Measurements from ENCODE around the gene UBE4B. TPM values are rescaled to one million over a fixed set of nuclear protein-coding genes. Genes with fewer than 3 reads are reported as not detected.

UBE4B gene
- total RNA-seq, 3 donors from 2014 or later: 40.7 to 66.2 (median 41.4) TPM

GRCh38 chr1:10045480-10046355 lies 13.0 kb downstream of the UBE4B start:
- intact Hi-C loops (cut with DNase I, micrococcal nuclease): no loop called here
- DNase-seq: no peak
- Histone ChIP-seq H3K9me3 (no peaks in the 10 kb centered on the region), H3K36me3 (ENCODE audit: low read depth) (no peaks in the 10 kb centered on the region), H3K4me1 (ENCODE audit: low read depth) (peaks cover 5% of the 10 kb centered on the region), H3K4me3 (no peak overlapping the region)
- no peak for TF ChIP-seq CTCF (IDR thresholded peaks at IDR 0.05)
- ATAC-seq: peak; percentile 22

DNA sequence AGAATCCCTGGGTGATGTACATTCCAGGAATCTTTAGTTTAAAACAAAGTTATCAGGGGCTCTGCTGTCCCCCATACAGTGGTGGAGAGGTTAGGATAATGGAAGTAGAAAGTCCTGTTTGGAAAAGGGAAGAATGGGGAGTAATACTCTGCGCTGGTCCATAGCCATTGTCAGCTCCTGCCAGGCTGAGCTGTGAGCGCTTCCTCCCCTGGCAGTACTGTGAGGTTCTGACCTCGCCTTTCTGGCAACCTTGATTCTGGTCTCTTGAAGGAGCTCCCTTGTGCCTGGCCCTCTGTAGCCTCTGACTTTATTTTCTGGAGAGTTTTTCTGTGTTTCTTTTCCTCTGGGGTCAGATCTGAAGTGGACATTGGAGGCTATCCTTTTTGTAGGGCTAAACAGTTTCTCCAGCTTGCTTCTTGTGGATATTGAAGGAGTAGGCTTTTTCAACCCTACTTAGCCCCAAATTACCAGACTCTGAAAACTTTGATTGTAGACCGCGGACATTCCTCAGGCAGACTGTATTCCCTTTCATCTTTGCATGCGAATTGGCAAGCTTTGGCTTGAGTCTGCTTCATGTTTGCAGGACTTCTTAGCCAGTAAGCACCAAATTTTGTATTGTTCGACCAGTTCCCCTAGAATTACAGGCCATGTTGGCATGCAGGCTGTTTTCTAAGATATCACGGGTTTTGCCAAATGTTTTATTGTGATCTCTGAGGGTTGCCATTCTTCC lies 13.8 kb downstream of the UBE4B start:
- H3K36me3 ChIP-seq (ENCODE audit: low read depth): no peaks in the 10 kb centered on the region
- intact Hi-C loops (cut with DNase I, micrococcal nuclease): no loop called here
- peaks cover 5% of the 10 kb centered on the region for H3K4me1 ChIP-seq (ENCODE audit: low read depth)
- no peak for TF ChIP-seq CTCF (IDR thresholded peaks at IDR 0.05)
- ATAC-seq (peak; percentile 31), DNase-seq (no peak)
- no peaks in the 10 kb centered on the region for H3K9me3 ChIP-seq
- H3K4me3 ChIP-seq: no peak overlapping the region

DNA sequence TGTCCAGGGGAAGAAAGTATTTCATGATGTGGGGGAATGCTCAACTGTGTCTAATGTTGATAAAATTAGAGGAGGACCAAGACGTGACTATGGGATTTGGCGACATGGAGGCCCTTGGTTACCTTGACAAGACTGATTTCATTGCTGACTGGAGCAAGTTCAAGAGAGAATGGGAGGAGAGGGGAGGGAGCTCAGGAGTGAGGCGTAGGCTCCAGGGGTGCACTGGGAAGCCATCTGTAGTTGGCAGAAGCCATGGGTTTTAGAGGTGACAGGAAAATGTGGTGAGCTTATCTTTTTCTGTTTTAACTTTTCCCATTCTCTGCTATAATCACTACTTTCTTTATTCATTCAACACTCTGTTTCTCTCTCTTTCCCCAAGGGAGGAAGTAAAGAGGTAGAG lies 15.8 kb downstream of the UBE4B start:
- Histone ChIP-seq H3K4me1 (ENCODE audit: low read depth) (peaks cover 5% of the 10 kb centered on the region), H3K4me3 (no peak overlapping the region), H3K9me3 (no peaks in the 10 kb centered on the region), H3K36me3 (ENCODE audit: low read depth) (no peaks in the 10 kb centered on the region)
- intact Hi-C loops (cut with DNase I, micrococcal nuclease): no loop called here
- no peak for TF ChIP-seq CTCF (IDR thresholded peaks at IDR 0.05)
- no peak for DNase-seq
- no peak for ATAC-seq

DNA sequence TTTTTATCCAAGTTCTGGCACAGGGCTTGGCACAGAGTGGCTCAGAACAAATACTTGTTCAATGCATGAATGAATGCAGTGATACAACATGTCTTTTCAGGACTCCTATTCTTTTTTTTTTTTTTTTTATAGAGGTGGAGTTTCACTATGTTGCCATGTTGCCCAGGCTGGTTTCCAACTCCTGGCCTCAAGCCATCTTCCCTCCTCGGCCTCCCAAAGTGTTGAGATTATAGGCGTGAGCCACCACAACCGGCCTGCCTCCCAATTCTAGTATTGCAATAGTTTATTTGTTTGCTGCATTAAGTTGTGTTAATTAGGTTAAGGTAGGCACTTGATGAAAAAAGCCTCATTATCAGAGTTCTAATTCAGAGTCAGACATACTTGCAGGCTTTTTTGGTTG lies 17.9 kb downstream of the UBE4B start:
- H3K4me1 ChIP-seq (ENCODE audit: low read depth): peaks cover 2% of the 10 kb centered on the region
- no peaks in the 10 kb centered on the region for H3K36me3 ChIP-seq (ENCODE audit: low read depth)
- no peaks in the 10 kb centered on the region for H3K9me3 ChIP-seq
- no peak overlapping the region for H3K4me3 ChIP-seq
- intact Hi-C loops (cut with DNase I, micrococcal nuclease): no loop called here
- TF ChIP-seq CTCF (IDR thresholded peaks at IDR 0.05): no peak
- no peak for ATAC-seq
- no peak for DNase-seq

GRCh38 chr1:10051656-10052055 lies 18.9 kb downstream of the UBE4B start:
- no peak for TF ChIP-seq CTCF (IDR thresholded peaks at IDR 0.05)
- no peak overlapping the region for H3K4me3 ChIP-seq
- no peaks in the 10 kb centered on the region for H3K36me3 ChIP-seq (ENCODE audit: low read depth)
- no peak for ATAC-seq
- peaks cover 3% of the 10 kb centered on the region for H3K4me1 ChIP-seq (ENCODE audit: low read depth)
- intact Hi-C loops (cut with DNase I, micrococcal nuclease): no loop called here
- H3K9me3 ChIP-seq: no peaks in the 10 kb centered on the region
- no peak for DNase-seq
